GM12874 (cell line): ENCODE results near the gene ZNRF4.

Experiments
- TF ChIP-seq, protein P1 (sequence below): IDR thresholded peaks from 2 replicates; pipeline ENCODE4 v1.5.1; 2011; ENCODE audit warnings: low read depth, mild to moderate bottlenecking, control low read depth, low read length, moderate library complexity; ENCODE audit not compliant: insufficient read depth

The ZNRF4 gene, protein sequence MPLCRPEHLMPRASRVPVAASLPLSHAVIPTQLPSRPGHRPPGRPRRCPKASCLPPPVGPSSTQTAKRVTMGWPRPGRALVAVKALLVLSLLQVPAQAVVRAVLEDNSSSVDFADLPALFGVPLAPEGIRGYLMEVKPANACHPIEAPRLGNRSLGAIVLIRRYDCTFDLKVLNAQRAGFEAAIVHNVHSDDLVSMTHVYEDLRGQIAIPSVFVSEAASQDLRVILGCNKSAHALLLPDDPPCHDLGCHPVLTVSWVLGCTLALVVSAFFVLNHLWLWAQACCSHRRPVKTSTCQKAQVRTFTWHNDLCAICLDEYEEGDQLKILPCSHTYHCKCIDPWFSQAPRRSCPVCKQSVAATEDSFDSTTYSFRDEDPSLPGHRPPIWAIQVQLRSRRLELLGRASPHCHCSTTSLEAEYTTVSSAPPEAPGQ

DNA sequence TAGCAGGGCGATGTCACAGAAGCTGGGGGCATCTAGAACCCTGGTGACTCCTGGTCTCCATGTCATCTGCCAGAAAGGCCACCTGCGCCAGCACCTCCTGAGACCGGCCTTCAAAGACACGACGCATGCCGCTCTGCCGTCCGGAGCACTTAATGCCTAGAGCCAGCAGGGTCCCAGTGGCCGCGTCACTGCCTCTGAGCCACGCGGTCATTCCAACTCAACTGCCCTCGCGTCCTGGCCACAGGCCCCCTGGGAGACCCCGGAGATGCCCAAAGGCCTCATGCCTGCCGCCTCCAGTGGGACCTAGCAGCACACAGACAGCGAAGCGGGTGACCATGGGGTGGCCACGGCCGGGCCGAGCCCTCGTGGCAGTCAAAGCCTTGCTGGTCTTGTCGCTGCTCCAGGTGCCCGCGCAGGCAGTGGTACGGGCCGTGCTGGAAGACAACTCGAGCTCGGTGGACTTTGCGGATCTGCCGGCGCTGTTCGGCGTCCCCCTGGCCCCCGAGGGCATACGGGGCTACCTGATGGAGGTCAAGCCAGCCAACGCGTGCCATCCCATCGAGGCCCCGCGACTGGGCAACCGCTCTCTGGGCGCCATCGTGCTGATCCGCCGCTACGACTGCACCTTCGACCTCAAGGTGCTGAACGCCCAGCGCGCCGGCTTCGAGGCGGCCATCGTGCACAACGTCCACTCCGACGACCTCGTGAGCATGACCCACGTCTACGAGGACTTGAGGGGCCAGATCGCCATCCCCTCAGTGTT is at the start of gene ZNRF4:
ZNRF4 (plus strand) TSS at position 51 of the 763 bp plus-strand sequence; CDS start at position 126, 75 bp downstream.
- TF ChIP-seq, protein P1, sequence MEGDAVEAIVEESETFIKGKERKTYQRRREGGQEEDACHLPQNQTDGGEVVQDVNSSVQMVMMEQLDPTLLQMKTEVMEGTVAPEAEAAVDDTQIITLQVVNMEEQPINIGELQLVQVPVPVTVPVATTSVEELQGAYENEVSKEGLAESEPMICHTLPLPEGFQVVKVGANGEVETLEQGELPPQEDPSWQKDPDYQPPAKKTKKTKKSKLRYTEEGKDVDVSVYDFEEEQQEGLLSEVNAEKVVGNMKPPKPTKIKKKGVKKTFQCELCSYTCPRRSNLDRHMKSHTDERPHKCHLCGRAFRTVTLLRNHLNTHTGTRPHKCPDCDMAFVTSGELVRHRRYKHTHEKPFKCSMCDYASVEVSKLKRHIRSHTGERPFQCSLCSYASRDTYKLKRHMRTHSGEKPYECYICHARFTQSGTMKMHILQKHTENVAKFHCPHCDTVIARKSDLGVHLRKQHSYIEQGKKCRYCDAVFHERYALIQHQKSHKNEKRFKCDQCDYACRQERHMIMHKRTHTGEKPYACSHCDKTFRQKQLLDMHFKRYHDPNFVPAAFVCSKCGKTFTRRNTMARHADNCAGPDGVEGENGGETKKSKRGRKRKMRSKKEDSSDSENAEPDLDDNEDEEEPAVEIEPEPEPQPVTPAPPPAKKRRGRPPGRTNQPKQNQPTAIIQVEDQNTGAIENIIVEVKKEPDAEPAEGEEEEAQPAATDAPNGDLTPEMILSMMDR: no peak

DNA sequence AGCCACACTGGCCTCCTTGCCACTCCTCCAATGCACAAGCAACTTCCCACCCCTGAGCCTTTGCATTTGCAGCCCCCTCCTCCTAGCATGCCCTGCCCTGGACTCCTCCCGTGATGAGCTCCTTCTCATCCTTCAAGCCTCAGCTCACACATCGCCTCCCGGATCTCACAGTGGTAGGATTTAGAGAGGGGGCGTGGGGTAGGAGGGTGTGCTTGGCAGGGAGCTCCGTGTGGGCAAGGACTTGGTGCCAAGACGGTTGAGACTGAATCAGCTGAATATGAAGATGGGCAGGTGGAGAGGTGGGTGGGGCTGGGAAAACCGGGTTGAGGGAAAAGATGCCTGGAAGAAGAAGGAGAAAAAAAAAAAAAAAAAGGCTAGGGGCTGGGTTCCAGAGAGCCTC is 48.4 kb upstream of the ZNRF4 start:
- TF ChIP-seq, protein P1: no peak

DNA sequence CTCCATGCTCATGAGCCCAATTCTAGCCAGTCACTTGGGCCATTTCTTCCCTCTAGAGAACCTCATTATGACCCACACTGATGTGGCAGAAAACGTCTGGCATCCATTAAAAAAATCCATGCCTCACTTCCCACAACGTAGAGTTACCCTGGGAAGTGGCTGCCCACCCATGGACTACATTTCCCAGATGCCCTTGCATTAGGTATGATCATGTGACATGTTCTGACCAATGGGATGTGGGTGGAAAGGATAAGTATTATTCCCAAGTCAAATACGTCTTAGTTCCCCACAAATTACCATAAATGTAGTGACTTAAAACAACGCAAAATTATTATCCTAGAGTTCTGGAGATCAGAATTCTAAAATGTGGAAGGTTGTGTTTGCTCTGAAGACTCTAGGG is 47.9 kb upstream of the ZNRF4 start:
- TF ChIP-seq, protein P1: no peak

DNA sequence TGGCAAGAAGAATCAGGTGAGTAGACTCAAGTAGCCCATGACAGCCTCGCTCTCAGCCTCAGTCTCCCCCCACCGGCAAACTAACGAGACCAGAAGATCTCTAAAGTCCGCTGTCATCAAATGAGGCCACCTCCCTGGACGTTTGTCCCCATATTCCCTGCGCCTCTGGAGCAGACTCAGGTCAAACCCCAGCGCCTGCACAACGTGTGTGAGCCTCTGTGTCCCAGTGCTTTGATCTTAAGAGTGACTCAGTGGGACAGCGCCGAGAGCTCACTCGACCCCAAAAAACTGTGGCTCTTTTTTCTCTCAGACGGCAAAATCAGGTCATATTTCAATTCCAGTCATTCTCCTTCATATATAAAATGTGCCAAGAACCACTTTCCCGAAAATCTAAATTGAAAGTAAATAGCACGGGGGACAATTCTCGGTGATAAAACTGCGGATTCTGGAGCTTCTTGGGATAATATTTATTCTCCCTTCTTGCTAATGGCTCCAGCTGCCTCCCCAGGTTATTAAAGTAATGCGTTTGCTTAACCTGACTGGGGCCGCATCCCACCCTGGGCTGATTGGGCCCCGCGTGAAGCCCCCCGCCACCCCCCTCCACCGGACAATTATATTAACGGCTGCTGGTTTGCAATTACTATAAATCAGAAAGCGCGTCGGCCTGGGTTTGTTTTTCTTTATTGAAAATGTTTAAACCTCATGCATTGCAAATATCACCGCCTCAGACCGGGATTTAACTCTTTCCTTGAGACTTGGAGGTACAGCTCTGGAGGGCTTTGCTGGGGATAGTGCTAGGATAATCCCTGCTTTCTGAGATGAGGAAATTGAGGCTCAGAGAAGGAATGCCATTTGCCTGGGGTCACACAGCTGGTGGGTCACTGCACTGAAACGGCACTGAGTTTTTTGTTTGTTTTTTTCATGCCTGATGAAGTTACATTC is 37.5 kb upstream of the ZNRF4 start:
- TF ChIP-seq, protein P1: no peak

DNA sequence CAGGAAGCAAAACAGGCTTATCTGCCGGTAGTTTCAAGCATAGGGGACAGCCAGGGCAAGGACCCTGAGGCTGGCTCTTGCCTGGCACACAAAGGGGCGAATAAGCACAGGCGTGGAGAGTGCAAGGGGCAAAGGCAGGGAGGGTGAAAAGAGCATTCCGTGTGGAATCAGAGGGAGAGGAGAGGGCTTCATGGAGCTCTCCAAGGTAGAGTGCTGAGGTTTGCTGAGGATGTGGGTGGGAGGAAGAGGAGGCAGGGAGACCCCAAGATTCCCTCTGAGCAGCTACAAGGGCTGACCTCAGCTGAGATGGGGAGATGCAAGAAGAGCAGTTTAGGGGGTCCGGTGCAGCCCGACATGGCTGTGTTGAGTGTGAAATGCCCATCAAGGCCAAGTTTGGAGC is 36.5 kb upstream of the ZNRF4 start:
- TF ChIP-seq, protein P1: no peak

DNA sequence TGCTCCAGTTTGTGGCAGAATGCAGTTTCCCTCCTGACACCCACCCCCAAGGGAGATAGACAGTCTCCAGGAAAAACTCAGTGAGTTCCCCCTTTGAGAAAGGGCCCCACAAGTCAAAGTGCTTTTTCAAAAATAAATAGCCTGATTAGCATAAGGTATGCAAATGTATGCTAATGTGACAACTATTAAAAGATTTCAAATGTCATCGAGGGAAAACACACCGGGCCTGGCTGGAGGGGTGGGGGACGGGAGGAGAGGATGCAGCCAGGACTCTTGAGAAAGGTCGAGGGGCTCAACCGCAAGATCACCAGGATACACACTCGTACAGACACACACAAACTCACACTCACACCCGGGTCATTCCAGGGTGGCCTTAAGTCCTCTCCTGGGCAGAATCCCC is 34.3 kb upstream of the ZNRF4 start:
- TF ChIP-seq, protein P1: no peak
